Mammary epithelial cell (primary cell): ENCODE measurements around the gene CAMLG.

Experiments
- EZH2 ChIP-seq: IDR thresholded peaks from 2 replicates; pipeline ENCODE4 v1.6.1; 2012; ENCODE audit warnings: low read length, inconsistent platforms, borderline replicate concordance
- TF ChIP-seq, protein P1 (sequence below), 2 donors: IDR thresholded peaks in 1 of 2; conservative IDR thresholded peaks in 1 of 2; 2 replicates each; pipeline ENCODE4 v1.5.1; 2011 to 2012; ENCODE audit warnings: inconsistent platforms in 2 of 2, low read length in 2 of 2, mild to moderate bottlenecking in 2 of 2, control low read depth in 1 of 2, low read depth in 1 of 2; ENCODE audit not compliant: insufficient read depth in 1 of 2; ENCODE audit errors: extremely low read depth in 1 of 2

DNA sequence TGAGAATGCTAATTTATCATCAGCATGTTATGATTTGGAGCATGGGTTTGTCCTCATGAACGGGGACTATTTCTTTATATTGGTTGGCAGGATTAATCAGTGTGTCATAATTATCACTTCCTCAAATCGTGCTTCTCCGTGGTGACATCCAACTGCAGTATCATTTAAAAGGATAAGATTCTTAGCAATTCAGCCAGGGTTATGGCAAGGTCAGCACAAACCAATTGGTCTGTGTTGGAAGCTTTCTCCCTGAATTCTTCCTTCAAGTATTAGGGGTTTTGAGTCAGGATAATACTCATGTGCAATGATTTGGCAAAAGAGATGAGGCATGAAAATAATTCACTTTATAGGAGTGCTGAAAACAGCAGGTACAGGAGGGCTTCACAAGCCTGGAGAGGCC, 5.5 kb upstream of the CAMLG start:
- TF ChIP-seq, protein P1, sequence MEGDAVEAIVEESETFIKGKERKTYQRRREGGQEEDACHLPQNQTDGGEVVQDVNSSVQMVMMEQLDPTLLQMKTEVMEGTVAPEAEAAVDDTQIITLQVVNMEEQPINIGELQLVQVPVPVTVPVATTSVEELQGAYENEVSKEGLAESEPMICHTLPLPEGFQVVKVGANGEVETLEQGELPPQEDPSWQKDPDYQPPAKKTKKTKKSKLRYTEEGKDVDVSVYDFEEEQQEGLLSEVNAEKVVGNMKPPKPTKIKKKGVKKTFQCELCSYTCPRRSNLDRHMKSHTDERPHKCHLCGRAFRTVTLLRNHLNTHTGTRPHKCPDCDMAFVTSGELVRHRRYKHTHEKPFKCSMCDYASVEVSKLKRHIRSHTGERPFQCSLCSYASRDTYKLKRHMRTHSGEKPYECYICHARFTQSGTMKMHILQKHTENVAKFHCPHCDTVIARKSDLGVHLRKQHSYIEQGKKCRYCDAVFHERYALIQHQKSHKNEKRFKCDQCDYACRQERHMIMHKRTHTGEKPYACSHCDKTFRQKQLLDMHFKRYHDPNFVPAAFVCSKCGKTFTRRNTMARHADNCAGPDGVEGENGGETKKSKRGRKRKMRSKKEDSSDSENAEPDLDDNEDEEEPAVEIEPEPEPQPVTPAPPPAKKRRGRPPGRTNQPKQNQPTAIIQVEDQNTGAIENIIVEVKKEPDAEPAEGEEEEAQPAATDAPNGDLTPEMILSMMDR (conservative IDR thresholded peaks at IDR 0.05 in 1 of 2, IDR thresholded peaks at IDR 0.05 in 1 of 2; ENCODE audit: extremely low read depth in 1 of 2, insufficient read depth in 1 of 2, low read depth in 1 of 2, low read length in 2 of 2), result no peak
- no peak for TF ChIP-seq EZH2
